ENCODE measurements around the gene SDHC.
"Not testable (repeated sequence)": the region's sequence is repeated elsewhere in the genome, so short reads cannot be mapped to it uniquely, and the experiment has no call there.

Gene SDHC

GRCh38 chr1:161407451-161407985, 93.3 kb downstream of the SDHC start:
- no peaks in the 10 kb centered on the region for H3K27me3 ChIP-seq (ENCODE audit: control insufficient read depth in 1 of 2, insufficient read depth in 2 of 2, low read length in 2 of 2)
- H3K9ac ChIP-seq (ENCODE audit: low read length), result no peak overlapping the region
- H3K4me1 ChIP-seq (ENCODE audit: insufficient read depth, low read length), result no peaks in the 10 kb centered on the region
- no peak overlapping the region for H3K27ac ChIP-seq (ENCODE audit: low read depth, low read length)
- H3K4me3 ChIP-seq (ENCODE audit: low read depth in 1 of 2, low read length in 2 of 2), result no peak overlapping the region
- no peaks in the 10 kb centered on the region for H3K36me3 ChIP-seq (ENCODE audit: insufficient read depth, low read length)
- H3K9me3 ChIP-seq (ENCODE audit: low read length), result no peaks in the 10 kb centered on the region

- no peak overlapping the region for H3K27ac ChIP-seq (ENCODE audit: low read depth, low read length)
- H3K9ac ChIP-seq (ENCODE audit: low read length), result no peak overlapping the region
- H3K9me3 ChIP-seq (ENCODE audit: low read length), result no peaks in the 10 kb centered on the region
- no peaks in the 10 kb centered on the region for H3K27me3 ChIP-seq (ENCODE audit: control insufficient read depth in 1 of 2, insufficient read depth in 2 of 2, low read length in 2 of 2)
- no peak overlapping the region for H3K4me3 ChIP-seq (ENCODE audit: low read depth in 1 of 2, low read length in 2 of 2)
- H3K36me3 ChIP-seq (ENCODE audit: insufficient read depth, low read length), result no peaks in the 10 kb centered on the region
- no peaks in the 10 kb centered on the region for H3K4me1 ChIP-seq (ENCODE audit: insufficient read depth, low read length)
Measured at GRCh38 chr1:161408429-161409052, 94.4 kb downstream of the SDHC start.

GRCh38 chr1:161409848-161410635, 95.9 kb downstream of the SDHC start:
- H3K27ac ChIP-seq (ENCODE audit: low read depth, low read length); H3K9me3 ChIP-seq (ENCODE audit: low read length); H3K4me1 ChIP-seq (ENCODE audit: insufficient read depth, low read length); H3K36me3 ChIP-seq (ENCODE audit: insufficient read depth, low read length); H3K4me3 ChIP-seq (ENCODE audit: low read depth in 1 of 2, low read length in 2 of 2); H3K9ac ChIP-seq (ENCODE audit: low read length); H3K27me3 ChIP-seq (ENCODE audit: control insufficient read depth in 1 of 2, insufficient read depth in 2 of 2, low read length in 2 of 2): not testable (repeated sequence)

- H3K27ac ChIP-seq (ENCODE audit: low read depth, low read length); H3K36me3 ChIP-seq (ENCODE audit: insufficient read depth, low read length); H3K27me3 ChIP-seq (ENCODE audit: control insufficient read depth in 1 of 2, insufficient read depth in 2 of 2, low read length in 2 of 2); H3K4me3 ChIP-seq (ENCODE audit: low read depth in 1 of 2, low read length in 2 of 2); H3K4me1 ChIP-seq (ENCODE audit: insufficient read depth, low read length); H3K9me3 ChIP-seq (ENCODE audit: low read length); H3K9ac ChIP-seq (ENCODE audit: low read length): not testable (repeated sequence)
Measured at GRCh38 chr1:161410636-161410970, 96.4 kb downstream of the SDHC start.
